GM21390 (cell line): Measurements from ENCODE around the gene TJAP1.
A peak's percentile ranks its signal among the peaks of the same experiment; 100 is the strongest.

Experiments used
- ATAC-seq: cut with Tn5 transposase; IDR thresholded peaks from one replicate; pipeline ENCODE4 v1.9.1; 2021; ENCODE audit not compliant: unreplicated experiment

The TJAP1 gene

GRCh38 chr6:43504756-43505593, 27.6 kb downstream of the TJAP1 start:
- ATAC-seq, result no peak

DNA sequence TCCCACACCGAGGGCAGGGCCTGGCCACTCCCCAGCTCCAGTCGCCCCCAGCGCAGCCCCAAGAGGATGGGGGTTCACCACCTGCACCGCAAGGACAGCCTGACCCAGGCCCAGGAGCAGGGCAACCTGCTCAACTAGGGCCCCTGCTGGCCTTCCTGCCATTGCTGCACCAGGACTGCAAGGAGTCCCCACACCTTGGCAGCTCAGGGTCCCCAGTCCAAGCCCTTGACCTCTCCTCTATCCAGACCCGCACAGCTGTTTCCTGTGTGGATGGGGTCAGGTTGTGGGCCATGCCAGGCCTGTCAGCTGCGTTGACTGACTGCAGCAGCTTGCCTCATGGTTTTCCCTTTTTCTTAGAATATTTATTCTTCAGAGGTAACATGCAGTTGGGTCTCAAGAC, 28.3 kb downstream of the TJAP1 start:
- no peak for ATAC-seq

- ATAC-seq, result no peak
Observed at GRCh38 chr6:43506171-43506570, 28.8 kb downstream of the TJAP1 start.

DNA sequence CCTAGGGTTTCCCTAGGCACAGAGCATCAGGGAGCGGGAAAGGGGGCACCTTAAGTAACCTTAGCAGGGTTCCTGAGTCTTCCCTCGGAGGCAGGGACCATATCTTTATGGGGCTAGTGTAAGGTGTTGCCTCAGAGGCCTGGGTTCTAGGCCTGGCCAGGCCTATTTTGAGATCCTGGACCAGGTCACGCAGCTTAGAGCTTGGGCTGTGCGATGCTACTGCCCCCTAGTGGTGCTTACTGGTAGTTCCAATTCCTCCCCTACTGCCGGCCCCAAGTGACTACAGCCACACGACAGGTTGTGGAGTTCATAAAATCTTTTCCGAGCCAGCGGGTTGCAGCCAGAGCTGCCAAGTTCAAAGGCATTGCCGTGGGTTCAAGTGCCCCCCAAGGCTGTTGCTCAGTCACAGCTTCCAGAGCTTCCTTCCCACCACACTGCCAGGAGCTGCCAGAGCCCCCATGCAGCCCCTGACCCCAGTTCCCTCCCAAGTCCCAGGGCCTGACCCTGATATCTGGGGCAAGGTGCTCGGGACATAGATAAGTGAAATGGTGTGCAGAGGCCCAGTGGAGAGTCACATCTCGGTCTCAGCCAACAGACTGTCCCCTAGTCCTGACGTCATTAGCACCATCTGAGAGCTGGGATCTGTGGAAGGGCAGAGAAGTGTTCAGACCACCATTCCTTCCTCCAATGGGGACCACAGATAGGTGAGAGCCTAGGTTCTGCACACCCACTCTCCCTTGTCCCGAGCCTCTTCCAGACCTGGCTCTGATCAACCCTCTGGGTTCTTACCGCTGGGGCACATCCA, 29.5 kb downstream of the TJAP1 start:
- ATAC-seq, result peak; percentile 56

GRCh38 chr6:43508481-43509141, 31.2 kb downstream of the TJAP1 start:
- no peak for ATAC-seq

- ATAC-seq, result no peak
Observed at GRCh38 chr6:43509142-43509983, 32.0 kb downstream of the TJAP1 start.

DNA sequence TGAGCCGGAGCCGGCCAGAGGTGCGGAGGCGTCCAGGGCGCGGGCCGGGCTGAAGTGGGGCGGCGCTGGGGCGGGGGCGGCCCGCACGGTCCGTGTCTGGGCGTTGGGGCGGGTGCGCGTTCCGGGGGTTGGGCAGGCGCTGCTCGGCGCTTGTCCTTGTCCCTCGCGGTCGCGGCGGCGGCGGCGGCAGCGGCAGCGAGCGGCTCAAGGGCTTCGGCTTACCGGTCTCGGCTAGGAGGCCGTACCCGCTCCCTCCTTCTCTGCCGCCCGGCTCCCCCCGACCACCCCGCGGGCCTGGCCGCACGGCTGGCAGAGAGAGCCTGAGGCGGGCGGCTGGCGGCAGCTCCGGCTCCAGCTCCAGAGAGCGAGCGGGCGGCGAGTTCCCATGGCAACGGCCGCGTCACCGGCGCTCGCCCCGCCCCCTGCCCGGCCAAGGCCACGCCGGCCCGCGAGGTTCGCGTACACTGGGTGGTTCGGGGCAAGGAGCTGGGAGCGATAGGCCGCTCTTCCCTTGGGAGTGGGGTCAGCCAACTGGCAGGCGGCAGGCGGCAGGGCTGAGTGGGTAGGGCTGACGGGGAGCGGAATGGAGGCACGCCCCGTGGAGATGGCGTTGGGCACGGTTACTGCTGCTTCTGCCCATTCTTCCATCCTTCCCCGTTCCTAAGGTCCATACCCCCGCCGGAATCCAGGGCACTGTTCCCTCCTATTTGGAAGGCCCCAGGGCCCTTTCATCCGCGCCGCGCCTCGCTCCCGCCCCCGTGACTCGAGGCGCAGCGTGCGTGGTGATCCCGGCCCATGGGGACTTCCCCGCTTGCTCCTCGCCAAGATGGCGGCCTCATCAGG, 32.8 kb downstream of the TJAP1 start, which contains the start of gene LRRC73:
Gene LRRC73, minus strand, starts transcription at position 363 of the 843 bp plus-strand sequence. CDS start 561 bp downstream, outside the sequence.
- peak; percentile 67 for ATAC-seq

- no peak for ATAC-seq
Observed at GRCh38 chr6:43510827-43511163, 33.4 kb downstream of the TJAP1 start.

DNA sequence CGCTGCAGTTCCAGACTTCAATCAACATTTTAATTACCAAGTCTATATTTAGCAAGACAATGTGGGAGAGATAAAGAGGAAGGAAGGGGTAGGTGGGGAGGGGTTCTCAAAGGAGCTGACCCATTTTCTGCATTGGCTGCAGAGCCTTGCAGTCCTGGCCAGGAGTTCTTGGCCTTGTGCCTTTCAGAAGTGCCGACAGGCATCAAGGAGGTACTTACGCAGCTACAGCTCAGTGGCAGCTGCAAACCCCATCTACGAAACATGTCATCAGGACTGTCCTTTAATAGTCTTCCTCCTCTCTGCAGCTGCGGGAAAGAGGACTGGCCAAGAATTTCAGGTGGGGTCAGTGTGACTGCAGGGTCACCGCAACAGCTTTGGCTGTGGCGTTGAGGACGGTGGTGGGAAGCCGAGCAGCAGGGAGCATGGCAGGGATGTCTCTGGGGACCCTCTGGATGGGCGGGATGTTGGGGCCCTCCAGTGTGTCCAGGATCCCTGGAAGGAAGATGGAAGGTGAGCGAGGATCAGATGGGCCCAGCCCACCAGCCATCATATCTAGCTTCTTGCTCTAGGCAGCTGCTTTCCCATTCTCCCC, 34.5 kb downstream of the TJAP1 start:
- no peak for ATAC-seq

DNA sequence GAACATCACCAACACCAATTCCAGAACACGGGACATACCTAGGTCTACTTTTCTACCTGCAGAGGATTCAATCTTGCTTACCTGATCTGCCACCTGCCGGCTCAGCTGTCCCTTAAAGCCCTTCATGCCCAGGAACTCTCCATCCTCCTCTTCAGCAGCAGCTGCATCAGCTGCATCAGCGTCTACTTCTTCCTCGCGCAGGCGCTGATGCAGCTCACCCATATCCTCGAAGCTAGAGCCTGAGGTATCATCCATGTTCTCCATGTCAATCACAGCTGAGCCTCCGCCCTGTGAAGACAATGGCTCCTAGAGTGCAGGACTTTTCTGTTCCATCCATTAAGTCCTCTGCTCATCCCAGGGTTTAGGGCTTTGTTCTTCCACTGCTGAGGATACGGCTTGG, 38.4 kb downstream of the TJAP1 start:
- no peak for ATAC-seq

GRCh38 chr6:43516367-43516696, 39.0 kb downstream of the TJAP1 start:
- no peak for ATAC-seq

DNA sequence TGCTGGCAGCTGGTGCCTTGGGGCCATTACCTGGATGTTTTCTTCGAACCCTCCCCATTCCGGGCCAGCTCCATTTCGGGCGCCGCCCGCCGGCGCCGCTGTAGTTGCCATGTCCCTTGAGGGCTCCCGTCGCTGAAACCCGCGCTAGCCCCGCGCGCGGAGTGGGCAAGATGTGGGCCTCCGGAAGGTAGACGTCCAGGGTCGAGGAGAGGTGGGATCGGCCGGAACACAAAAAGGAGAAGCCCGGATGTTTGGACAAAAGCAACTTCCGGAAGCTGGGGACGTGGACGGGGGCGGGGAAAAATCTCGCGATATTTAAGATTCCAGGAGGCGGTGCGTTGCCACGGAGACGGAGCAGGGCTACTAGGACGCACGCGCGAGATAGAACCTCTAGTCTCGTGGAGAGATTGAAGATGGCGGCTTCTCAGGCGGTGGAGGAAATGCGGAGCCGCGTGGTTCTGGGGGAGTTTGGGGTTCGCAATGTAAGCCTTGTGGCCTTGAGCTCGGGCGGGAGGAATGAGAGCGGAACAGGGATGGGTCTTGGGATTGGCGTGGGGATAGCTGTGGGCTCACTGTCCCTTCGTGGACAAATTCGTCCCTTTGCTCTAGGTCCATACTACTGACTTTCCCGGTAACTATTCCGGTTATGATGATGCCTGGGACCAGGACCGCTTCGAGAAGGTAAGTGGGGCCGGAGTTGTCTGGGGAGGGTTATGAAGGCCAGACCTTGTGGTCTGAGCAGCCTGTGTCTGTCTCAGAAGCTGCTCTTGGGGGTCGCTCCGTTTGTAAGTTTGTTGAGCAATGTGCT, 39.5 kb downstream of the TJAP1 start, which contains the start of the genes POLR1C and YIPF3:
Gene POLR1C, plus strand, starts transcription at position 393 of the 808 bp plus-strand sequence. Its CDS starts 21 bp downstream, at position 414.
Gene YIPF3, minus strand, starts transcription at position 230 of the 808 bp plus-strand sequence. Its CDS starts 119 bp downstream, at position 111.
- ATAC-seq, result peak; percentile 85

DNA sequence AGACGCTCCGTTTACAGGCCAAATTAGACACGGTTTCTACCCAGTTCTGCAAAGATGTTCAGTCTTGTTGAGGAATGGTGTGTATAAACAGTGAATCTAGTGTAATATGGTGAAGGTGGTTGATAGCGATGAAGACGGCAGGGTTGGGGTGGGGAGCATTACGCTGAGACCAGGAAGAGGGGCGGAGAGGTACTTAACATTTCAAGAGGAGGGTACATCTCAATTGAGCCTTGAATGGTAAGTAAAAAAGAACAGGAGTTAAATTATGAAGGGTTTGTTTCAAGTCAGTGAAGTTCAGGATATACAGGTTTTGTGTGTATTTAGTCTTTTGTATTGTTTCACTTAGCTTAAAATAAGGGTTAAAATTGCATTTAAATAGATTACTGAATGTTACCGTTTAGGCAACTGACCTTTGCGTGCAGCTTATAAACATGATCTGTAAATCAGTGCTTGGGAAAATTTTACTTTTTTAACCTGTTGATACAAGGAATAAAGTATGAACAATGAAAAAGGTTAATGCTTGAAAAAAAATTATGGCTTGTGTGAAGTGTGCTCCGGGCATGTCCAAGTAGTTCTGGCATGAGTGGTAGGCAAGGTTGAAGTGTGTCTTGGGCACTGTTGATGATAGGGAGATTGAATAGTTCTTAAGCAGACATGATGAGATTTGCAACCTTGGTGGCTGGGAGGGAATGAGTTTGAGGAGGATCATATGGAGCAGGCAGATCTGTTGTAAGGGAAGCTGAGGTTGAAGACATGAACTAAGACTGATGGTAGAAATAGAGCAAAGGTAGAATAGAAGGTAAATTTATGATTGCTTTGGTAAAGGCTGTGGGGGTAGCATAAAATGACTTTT, 40.4 kb downstream of the TJAP1 start:
- no peak for ATAC-seq

DNA sequence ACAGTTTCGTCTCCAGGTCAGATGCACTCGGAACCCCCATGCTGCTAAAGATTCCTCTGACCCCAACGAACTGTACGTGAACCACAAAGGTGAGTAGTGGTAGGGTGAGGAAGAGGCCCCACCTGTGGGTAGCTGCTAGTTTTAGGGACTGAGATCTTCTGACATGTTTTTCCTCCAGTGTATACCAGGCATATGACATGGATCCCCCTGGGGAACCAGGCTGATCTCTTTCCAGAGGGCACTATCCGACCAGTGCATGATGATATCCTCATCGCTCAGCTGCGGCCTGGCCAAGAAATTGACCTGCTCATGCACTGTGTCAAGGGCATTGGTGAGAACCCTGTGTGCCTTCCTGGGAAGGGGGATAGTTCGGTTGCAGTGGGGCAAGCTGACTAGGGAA, 42.7 kb downstream of the TJAP1 start:
- no peak for ATAC-seq

DNA sequence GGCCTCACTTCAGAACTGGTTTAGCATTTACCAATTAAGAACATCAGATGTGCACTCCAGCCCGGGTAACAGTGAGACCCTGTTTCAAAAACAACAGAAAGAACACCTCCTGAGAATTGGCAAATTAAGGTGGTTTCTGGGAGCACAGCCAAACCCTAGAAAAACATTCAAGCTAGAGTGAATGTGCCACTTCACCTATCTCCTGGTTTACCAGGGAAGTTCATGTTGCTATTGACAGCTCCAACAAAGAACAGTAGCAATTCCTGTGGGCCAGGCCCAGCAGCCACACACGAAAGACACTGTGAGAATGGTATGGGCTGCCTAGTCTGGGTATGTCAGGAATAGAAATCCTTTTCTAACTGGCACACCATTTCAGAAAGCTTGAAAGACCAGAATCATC, 44.5 kb downstream of the TJAP1 start:
- ATAC-seq, result no peak

DNA sequence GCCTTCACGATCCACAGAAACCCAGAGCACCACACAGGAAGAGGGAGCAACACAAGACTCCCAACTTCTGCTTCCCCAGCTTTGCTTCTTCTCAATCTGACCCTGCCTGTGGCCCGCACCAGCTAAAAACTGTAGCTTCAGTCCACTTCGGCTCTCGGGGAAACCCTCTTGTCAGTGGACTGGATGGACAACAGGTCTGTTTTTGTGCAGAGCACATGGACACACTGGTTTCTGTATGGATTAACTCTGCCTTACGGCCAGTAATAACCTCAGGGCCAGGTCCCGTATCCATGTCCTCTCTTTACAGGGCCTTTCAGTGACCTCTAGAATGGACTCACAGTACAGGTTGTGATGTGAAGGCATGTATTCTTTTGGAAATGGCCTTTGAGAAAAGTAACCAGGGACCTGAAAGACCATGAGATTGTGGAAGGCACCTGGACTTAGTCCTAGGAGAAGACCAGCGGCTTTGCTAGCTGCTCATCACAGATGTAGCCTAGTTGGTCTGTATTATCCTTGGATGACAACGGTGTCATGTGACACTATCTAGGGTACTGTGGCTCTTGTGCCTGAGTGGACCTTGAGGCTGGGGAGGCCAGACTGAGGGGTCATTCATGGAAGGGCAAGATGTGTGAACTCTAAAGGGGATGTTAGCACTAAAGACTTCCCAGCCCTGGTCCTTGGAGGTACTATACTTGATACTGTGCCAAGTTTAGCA, 45.3 kb downstream of the TJAP1 start:
- ATAC-seq, result no peak

DNA sequence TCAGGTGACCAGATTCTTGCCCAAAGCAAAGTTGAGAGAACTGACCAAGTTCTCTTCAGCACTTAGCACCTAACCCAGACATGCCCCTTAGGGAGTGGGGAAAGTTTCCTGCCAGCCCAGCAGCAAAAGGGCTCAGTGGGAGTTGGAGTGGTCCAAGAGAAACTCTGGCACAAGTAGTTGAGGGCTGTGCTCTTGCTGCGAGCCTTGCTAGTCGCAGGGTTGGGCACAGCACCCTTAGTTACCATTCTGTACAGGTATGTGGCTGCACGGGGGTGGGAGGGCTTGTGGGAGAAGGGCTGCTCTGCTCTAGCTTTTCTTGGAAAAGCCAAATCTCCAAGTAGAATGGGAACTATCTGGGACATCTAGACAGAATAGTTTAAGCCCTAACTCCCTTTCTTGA, 45.9 kb downstream of the TJAP1 start:
- no peak for ATAC-seq
